Measurements from ENCODE around the gene IL3.

IL3 gene

DNA sequence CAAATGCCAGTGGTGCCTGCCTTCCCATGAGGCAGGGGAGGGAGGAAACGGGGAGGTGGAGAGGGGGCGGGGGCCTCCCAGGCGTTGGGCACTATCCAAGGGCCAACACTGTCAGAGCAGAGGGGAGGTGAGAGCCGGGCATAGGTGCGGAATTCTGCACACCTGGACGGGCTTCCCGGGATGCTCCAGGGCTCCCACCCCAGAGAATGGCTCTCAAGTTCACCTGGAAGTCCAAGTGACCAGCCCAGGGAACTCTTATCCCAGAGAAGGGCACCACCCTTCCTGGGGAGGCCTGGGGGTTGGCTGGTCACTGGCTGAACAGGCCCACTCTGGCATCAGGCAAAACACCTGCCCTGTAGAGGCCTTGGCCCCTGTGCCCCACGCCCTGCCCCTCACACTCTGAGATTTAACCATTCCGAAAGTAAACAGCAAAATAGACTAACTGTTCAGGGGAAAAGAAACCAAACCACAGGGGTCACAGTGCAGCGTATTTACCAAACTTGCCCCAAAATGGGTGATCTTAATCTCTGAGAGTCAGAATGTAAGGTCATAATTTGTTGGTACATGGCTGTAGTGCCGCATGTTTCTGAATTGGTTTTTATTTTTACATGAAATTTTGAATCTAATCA is 15.9 kb downstream of the IL3 start:
- no peaks in the 10 kb centered on the region for H3K4me1 ChIP-seq
- no peaks in the 10 kb centered on the region for H3K36me3 ChIP-seq (replicated peaks)
- in situ Hi-C loops (cut with MboI; ENCODE audit: low sequenced_read_pairs), result no loop called here
- H3K9me3 ChIP-seq, result no peaks in the 10 kb centered on the region
- DNase-seq (ENCODE audit: low spot score in 2 of 2), result no peak
- no peak overlapping the region for H3K4me3 ChIP-seq
- H3K27me3 ChIP-seq (ENCODE audit: low read depth), result no peaks in the 10 kb centered on the region

GRCh38 chr5:132076983-132077382 is 16.5 kb downstream of the IL3 start:
- Histone ChIP-seq H3K36me3 (replicated peaks) (no peaks in the 10 kb centered on the region), H3K4me1 (no peaks in the 10 kb centered on the region), H3K27me3 (ENCODE audit: low read depth) (no peaks in the 10 kb centered on the region), H3K9me3 (no peaks in the 10 kb centered on the region), H3K4me3 (no peak overlapping the region)
- in situ Hi-C loops (cut with MboI; ENCODE audit: low sequenced_read_pairs), result no loop called here
- no peak for DNase-seq (ENCODE audit: low spot score in 2 of 2)

DNA sequence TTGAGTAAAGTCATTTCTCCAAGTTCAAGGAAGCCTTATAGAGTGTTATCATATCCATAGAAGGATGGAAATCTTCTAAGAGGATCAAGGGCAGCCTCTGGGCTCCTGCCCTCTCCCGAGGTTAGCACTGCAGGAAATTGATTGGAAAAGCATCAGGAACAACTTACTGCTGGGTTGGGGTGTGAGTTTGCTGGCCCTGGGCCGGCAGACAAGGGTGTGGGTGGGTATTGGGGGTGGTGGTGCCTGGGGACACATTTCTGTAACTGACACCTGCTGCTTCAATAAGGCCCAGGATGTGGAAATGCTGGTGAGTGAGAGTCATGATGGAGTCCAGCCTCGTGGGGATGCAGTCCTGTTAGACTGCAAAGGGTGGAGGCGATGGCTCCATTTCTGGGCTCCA is 18.6 kb downstream of the IL3 start:
- no peaks in the 10 kb centered on the region for H3K36me3 ChIP-seq (replicated peaks)
- no peak for DNase-seq (ENCODE audit: low spot score in 2 of 2)
- no peaks in the 10 kb centered on the region for H3K9me3 ChIP-seq
- H3K4me1 ChIP-seq, result no peaks in the 10 kb centered on the region
- no peaks in the 10 kb centered on the region for H3K27me3 ChIP-seq (ENCODE audit: low read depth)
- no peak overlapping the region for H3K4me3 ChIP-seq
- in situ Hi-C loops (cut with MboI; ENCODE audit: low sequenced_read_pairs), result no loop called here

DNA sequence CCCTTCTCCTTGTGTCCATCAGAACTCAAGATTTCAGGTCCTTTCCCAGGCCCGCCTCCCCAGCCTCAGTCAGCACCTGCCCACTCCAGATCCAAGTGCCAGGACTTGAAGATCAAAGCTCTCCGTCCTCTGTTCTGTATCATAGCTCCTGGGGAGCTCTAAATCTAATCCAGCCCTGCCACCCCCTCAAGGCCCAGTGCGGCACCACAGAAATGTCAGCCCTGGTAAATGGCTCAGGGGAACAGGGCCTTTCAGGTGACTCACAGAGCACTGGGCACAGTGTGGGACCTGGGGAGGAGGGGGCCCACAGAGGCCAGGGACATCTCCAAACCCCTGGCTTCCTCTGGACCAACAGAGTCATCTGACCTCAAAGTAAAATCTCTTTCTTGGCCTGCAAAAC is 19.2 kb downstream of the IL3 start:
- DNase-seq (ENCODE audit: low spot score in 2 of 2), result no peak
- H3K4me1 ChIP-seq, result no peaks in the 10 kb centered on the region
- no peak overlapping the region for H3K4me3 ChIP-seq
- no peaks in the 10 kb centered on the region for H3K36me3 ChIP-seq (replicated peaks)
- H3K27me3 ChIP-seq (ENCODE audit: low read depth), result no peaks in the 10 kb centered on the region
- H3K9me3 ChIP-seq, result no peaks in the 10 kb centered on the region
- in situ Hi-C loops (cut with MboI; ENCODE audit: low sequenced_read_pairs), result no loop called here

DNA sequence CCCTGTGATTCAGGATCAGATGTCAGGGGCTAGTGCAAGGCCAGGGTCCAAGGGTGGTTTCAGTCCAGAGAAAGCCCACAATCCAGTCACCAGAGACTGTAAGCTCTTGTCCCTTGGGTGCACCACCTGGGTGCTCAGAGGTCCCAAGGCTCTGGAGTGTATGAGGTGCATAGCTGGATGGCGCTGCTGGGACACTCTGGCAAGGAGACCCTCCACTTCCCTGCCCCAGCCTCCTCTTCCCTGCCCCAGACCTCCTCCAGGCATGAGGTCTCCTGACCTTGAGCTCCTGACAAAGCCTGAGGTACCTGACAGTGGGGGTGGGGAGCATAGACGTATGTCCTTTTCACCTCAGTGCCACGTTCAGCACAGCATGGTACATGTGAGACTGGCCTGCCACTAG is 20.1 kb downstream of the IL3 start:
- H3K36me3 ChIP-seq (replicated peaks), result no peaks in the 10 kb centered on the region
- in situ Hi-C loops (cut with MboI; ENCODE audit: low sequenced_read_pairs), result no loop called here
- no peak overlapping the region for H3K4me3 ChIP-seq
- H3K4me1 ChIP-seq, result no peaks in the 10 kb centered on the region
- DNase-seq (ENCODE audit: low spot score in 2 of 2), result no peak
- no peaks in the 10 kb centered on the region for H3K27me3 ChIP-seq (ENCODE audit: low read depth)
- H3K9me3 ChIP-seq, result no peaks in the 10 kb centered on the region

DNA sequence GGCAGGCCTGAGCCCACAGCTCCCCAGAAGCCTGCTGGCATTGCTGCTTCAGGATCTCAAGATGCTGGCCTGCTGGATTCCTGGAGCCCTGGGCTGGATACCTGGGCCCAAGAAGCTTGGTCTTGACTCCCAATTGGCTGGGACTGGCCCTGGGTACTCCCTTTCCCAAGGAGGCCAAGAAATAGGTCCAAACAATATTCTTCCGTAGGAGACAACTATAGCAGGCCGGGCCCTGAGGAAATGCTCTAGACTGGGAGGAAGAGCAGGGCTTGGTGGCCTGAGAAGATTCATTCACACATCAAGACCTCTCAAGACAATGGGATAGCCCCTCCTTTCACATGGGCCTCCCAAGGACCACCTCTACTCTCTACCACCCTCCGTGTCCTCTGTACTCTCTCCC is 21.0 kb downstream of the IL3 start:
- Histone ChIP-seq H3K4me3 (no peak overlapping the region), H3K9me3 (no peaks in the 10 kb centered on the region), H3K27me3 (ENCODE audit: low read depth) (no peaks in the 10 kb centered on the region), H3K4me1 (no peaks in the 10 kb centered on the region), H3K36me3 (replicated peaks) (no peaks in the 10 kb centered on the region)
- DNase-seq (ENCODE audit: low spot score in 2 of 2), result no peak
- in situ Hi-C loops (cut with MboI; ENCODE audit: low sequenced_read_pairs), result no loop called here

- in situ Hi-C loops (cut with MboI; ENCODE audit: low sequenced_read_pairs), result no loop called here
- no peak overlapping the region for H3K4me3 ChIP-seq
- H3K9me3 ChIP-seq, result no peaks in the 10 kb centered on the region
- H3K4me1 ChIP-seq, result no peaks in the 10 kb centered on the region
- no peaks in the 10 kb centered on the region for H3K36me3 ChIP-seq (replicated peaks)
- no peak for DNase-seq (ENCODE audit: low spot score in 2 of 2)
- no peaks in the 10 kb centered on the region for H3K27me3 ChIP-seq (ENCODE audit: low read depth)
These were observed 22.0 kb downstream of the IL3 start for GRCh38 chr5:132082329-132083023.

- Histone ChIP-seq H3K4me1 (no peaks in the 10 kb centered on the region), H3K4me3 (no peak overlapping the region), H3K27me3 (ENCODE audit: low read depth) (no peaks in the 10 kb centered on the region), H3K36me3 (replicated peaks) (no peaks in the 10 kb centered on the region), H3K9me3 (no peaks in the 10 kb centered on the region)
- no peak for DNase-seq (ENCODE audit: low spot score in 2 of 2)
- in situ Hi-C loops (cut with MboI; ENCODE audit: low sequenced_read_pairs), result no loop called here
These were observed 22.7 kb downstream of the IL3 start for GRCh38 chr5:132083071-132083678.

GRCh38 chr5:132085686-132086085 is 25.2 kb downstream of the IL3 start:
- Histone ChIP-seq H3K4me1 (no peaks in the 10 kb centered on the region), H3K36me3 (replicated peaks) (no peaks in the 10 kb centered on the region), H3K27me3 (ENCODE audit: low read depth) (no peaks in the 10 kb centered on the region), H3K4me3 (no peak overlapping the region), H3K9me3 (no peaks in the 10 kb centered on the region)
- DNase-seq (ENCODE audit: low spot score in 2 of 2), result no peak
- in situ Hi-C loops (cut with MboI; ENCODE audit: low sequenced_read_pairs), result no loop called here

GRCh38 chr5:132086277-132086794 is 25.9 kb downstream of the IL3 start:
- no peaks in the 10 kb centered on the region for H3K4me1 ChIP-seq
- no peaks in the 10 kb centered on the region for H3K9me3 ChIP-seq
- no peaks in the 10 kb centered on the region for H3K36me3 ChIP-seq (replicated peaks)
- DNase-seq (ENCODE audit: low spot score in 2 of 2), result no peak
- H3K4me3 ChIP-seq, result no peak overlapping the region
- in situ Hi-C loops (cut with MboI; ENCODE audit: low sequenced_read_pairs), result no loop called here
- no peaks in the 10 kb centered on the region for H3K27me3 ChIP-seq (ENCODE audit: low read depth)

- Histone ChIP-seq H3K4me1 (no peaks in the 10 kb centered on the region), H3K4me3 (no peak overlapping the region), H3K36me3 (replicated peaks) (no peaks in the 10 kb centered on the region), H3K9me3 (no peaks in the 10 kb centered on the region), H3K27me3 (ENCODE audit: low read depth) (no peaks in the 10 kb centered on the region)
- DNase-seq (ENCODE audit: low spot score in 2 of 2), result no peak
- in situ Hi-C loops (cut with MboI; ENCODE audit: low sequenced_read_pairs), result no loop called here
These were observed 26.7 kb downstream of the IL3 start for GRCh38 chr5:132087176-132087575.

DNA sequence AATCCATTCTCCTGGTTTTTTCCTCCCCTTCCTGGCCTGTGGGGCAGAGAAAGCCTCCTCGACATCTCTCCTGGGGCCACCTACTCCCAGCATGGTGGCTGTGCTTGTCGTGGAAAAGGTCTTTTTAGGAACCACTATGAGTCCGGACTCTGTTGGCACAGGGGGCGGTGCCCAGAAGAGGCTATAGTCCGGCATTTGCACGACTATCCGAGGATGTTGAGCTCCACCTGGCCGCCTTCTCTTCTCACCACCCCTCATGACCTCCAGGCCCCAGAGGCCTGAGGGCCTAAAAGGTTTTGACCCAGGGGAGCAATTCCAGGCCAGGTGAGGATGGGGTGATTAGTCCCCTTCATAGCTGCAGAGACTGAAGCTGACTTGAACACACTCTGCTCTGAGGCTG is 27.2 kb downstream of the IL3 start:
- H3K4me3 ChIP-seq, result no peak overlapping the region
- no peaks in the 10 kb centered on the region for H3K9me3 ChIP-seq
- in situ Hi-C loops (cut with MboI; ENCODE audit: low sequenced_read_pairs), result no loop called here
- no peaks in the 10 kb centered on the region for H3K27me3 ChIP-seq (ENCODE audit: low read depth)
- H3K36me3 ChIP-seq (replicated peaks), result no peaks in the 10 kb centered on the region
- no peak for DNase-seq (ENCODE audit: low spot score in 2 of 2)
- H3K4me1 ChIP-seq, result no peaks in the 10 kb centered on the region

DNA sequence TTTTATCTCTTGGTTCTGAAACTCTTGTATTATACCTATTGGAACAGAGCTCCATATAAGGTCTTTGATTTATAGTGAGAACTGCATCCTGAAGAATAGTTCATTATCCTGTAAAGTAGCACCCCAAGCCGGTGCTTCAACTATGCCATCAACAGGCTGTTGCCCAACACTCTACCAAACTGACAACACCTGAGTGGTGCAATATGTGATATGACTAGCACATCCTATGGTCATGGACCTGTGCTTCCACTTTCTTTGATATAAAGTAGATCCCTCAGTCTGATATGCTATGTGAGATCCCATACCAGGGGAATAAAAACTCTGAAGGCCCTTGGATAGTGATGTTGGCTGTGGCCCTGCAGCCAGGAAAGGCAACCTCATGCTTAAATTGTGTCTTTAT is 28.9 kb downstream of the IL3 start:
- Histone ChIP-seq H3K36me3 (replicated peaks) (no peaks in the 10 kb centered on the region), H3K9me3 (no peaks in the 10 kb centered on the region), H3K27me3 (ENCODE audit: low read depth) (no peaks in the 10 kb centered on the region), H3K4me1 (no peaks in the 10 kb centered on the region), H3K4me3 (no peak overlapping the region)
- in situ Hi-C loops (cut with MboI; ENCODE audit: low sequenced_read_pairs), result no loop called here
- no peak for DNase-seq (ENCODE audit: low spot score in 2 of 2)

DNA sequence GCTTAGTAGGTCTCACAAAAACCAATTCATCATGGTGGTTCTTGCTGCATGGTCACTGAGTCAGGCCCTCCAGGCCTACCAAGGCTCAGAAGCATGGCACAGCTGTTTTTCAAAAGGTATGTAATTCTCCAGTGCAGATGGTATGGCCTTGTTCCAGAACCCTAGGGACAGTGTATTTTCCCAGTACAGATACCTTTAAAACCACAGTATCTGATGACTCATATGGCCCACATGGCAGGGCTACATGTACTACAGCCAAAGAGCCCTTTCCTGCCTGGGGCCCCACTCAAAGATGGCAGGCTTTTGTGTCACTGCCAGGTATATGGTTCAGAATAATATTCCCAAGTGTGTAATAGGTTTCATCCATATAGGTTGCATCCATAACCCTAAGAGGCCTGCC is 29.7 kb downstream of the IL3 start:
- no peaks in the 10 kb centered on the region for H3K36me3 ChIP-seq (replicated peaks)
- in situ Hi-C loops (cut with MboI; ENCODE audit: low sequenced_read_pairs), result no loop called here
- H3K4me1 ChIP-seq, result no peaks in the 10 kb centered on the region
- H3K9me3 ChIP-seq, result no peaks in the 10 kb centered on the region
- H3K27me3 ChIP-seq (ENCODE audit: low read depth), result no peaks in the 10 kb centered on the region
- H3K4me3 ChIP-seq, result no peak overlapping the region
- DNase-seq (ENCODE audit: low spot score in 2 of 2), result no peak
